HCT116 (cell line): ENCODE measurements around the gene HIGD1C. TPM values are rescaled to one million over a fixed set of nuclear protein-coding genes. Genes with fewer than 3 reads are reported as not detected.

ENCODE experiments used
- ATAC-seq: fragments of 200-7000 bp; cut with Tn5 transposase; 2 replicates; pipeline ENCODE4 v1.9.1; 2020; ENCODE audit warnings: mild to moderate bottlenecking, moderate library complexity
- BruUV-seq: library from RNA; stranded (reverse); fragments of 400-500 nt; replicated peaks from 2 replicates; lab custom pipeline; 2021; lab: Mats Ljungman, UMichigan
- CTCF ChIA-PET: fragments of 300-600 bp; sonication (Branson Sonifier 250); formaldehyde crosslinking; loops from one replicate; lab custom pipeline; 2021; ENCODE audit warnings: antibody characterized with exemption; lab: Charles Lee
- POLR2A ChIA-PET: fragments of 300-600, 350-600 bp; sonication (Branson Sonifier 250); formaldehyde crosslinking; loops from one replicate; lab custom pipeline; 2021; ENCODE audit warnings: antibody characterized with exemption; lab: Charles Lee
- RAD21 ChIA-PET, 2 experiments: fragments of 300-600 bp; sonication (Branson Sonifier 250); formaldehyde crosslinking; loops; one replicate each; lab custom pipeline; 2023; ENCODE audit warnings: low total read pairs in 2 of 2; ENCODE audit not compliant: uncharacterized antibody in 2 of 2, unreplicated experiment in 2 of 2, low non-redundant PET in 1 of 2; lab: Charles Lee
- DNase-seq: peaks from one replicate; pipeline ENCODE4 v3.0.0-alpha.2; 2010; ENCODE audit warnings: low read depth, low spot score
- H2AFZ ChIP-seq: fragments of 200-600 bp; shearing (Covaris generic), sonication (generic); 2 replicates; pipeline ENCODE4 v1.6.1; 2017; ENCODE audit warnings: low read depth, mixed run types, mixed read lengths, antibody characterized with exemption, low read length; ENCODE audit not compliant: poor library complexity, severe bottlenecking
- H3K27ac ChIP-seq: 2 replicates; pipeline ENCODE4 v1.5.1; 2012; ENCODE audit warnings: low read depth, low read length
- H3K27me3 ChIP-seq: fragments of 200-600 bp; sonication (generic); 2 replicates; pipeline ENCODE4 v1.6.1; 2016; ENCODE audit warnings: mixed run types, low read length, mixed read lengths; ENCODE audit not compliant: insufficient read depth
- H3K36me3 ChIP-seq, 2 experiments: fragments of 200-500 bp in 1 of 2; fragments of 200-600 bp in 1 of 2; sonication (Bioruptor generic) in 1 of 2; sonication (generic) in 1 of 2; 2 replicates each; pipeline versions ENCODE4 v1.5.1 to v1.6.1; 2014 to 2016; ENCODE audit warnings: low read length in 2 of 2, inconsistent platforms in 1 of 2, mixed read lengths in 1 of 2, mixed run types in 1 of 2; ENCODE audit not compliant: insufficient read depth in 2 of 2, control insufficient read depth in 1 of 2
- H3K4me1 ChIP-seq, 2 experiments: fragments of 200-600 bp in 1 of 2; sonication (generic) in 1 of 2; 2 replicates each; pipeline versions ENCODE4 v1.5.1 to v1.6.1; 2012 to 2017; ENCODE audit warnings: low read length in 2 of 2, inconsistent platforms in 1 of 2, mild to moderate bottlenecking in 1 of 2, mixed read lengths in 1 of 2, mixed run types in 1 of 2, moderate library complexity in 1 of 2; ENCODE audit not compliant: insufficient read depth in 2 of 2, control insufficient read depth in 1 of 2
- H3K4me2 ChIP-seq: fragments of 200-600 bp; sonication (generic); 2 replicates; pipeline ENCODE4 v1.6.1; 2017; ENCODE audit warnings: mixed run types, low read length, mixed read lengths
- H3K4me3 ChIP-seq, 2 experiments: fragments of 200-600 bp in 1 of 2; sonication (generic) in 1 of 2; replicated peaks in 1 of 2; 2 replicates each; pipeline ENCODE4 v1.5.1; 2011 to 2016; ENCODE audit warnings: low read length in 2 of 2, control low read depth in 1 of 2, low read depth in 1 of 2, mild to moderate bottlenecking in 1 of 2, mixed read lengths in 1 of 2, mixed run types in 1 of 2
- H3K79me2 ChIP-seq: fragments of 200-600 bp; sonication (generic); 2 replicates; pipeline ENCODE4 v1.6.1; 2017; ENCODE audit warnings: mild to moderate bottlenecking, mixed run types, low read length, moderate library complexity, mixed read lengths; ENCODE audit not compliant: insufficient read depth
- H3K9ac ChIP-seq: fragments of 200-600 bp; sonication (generic); 2 replicates; pipeline ENCODE4 v1.6.1; 2016; ENCODE audit warnings: low read length, mixed read lengths
- H3K9me2 ChIP-seq: fragments of 200-600 bp; sonication (generic), shearing (Covaris generic); 2 replicates; pipeline ENCODE4 v1.6.1; 2017; ENCODE audit warnings: mixed run types, mild to moderate bottlenecking, moderate library complexity; ENCODE audit not compliant: insufficient read depth
- H3K9me3 ChIP-seq, 2 experiments: fragments of 200-500 bp in 1 of 2; fragments of 200-600 bp in 1 of 2; sonication (Bioruptor generic) in 1 of 2; sonication (generic) in 1 of 2; 2 replicates each; pipeline ENCODE4 v1.6.1; 2014 to 2017; ENCODE audit warnings: low read length in 2 of 2, mixed read lengths in 2 of 2, inconsistent platforms in 1 of 2, low read depth in 1 of 2, mild to moderate bottlenecking in 1 of 2, mixed run types in 1 of 2, moderate library complexity in 1 of 2; ENCODE audit not compliant: control insufficient read depth in 1 of 2, insufficient read depth in 1 of 2
- H4K20me1 ChIP-seq: fragments of 200-600 bp; sonication (generic), shearing (Covaris generic); 2 replicates; pipeline ENCODE4 v1.6.1; 2017; ENCODE audit warnings: mixed run types, mild to moderate bottlenecking, moderate library complexity; ENCODE audit not compliant: insufficient read depth
- CEBPB ChIP-seq: IDR thresholded peaks from 2 replicates; pipeline ENCODE4 v1.6.1; 2012; ENCODE audit warnings: low read depth
- EGR1 ChIP-seq: IDR thresholded peaks from 2 replicates; pipeline ENCODE4 v1.6.1; 2012; ENCODE audit warnings: low read depth
- ELF1 ChIP-seq: IDR thresholded peaks from 2 replicates; pipeline ENCODE4 v1.6.1; 2012; ENCODE audit warnings: low read depth, borderline replicate concordance
- EZH2phosphoT487 ChIP-seq: fragments of 200-600 bp; IDR thresholded peaks from 2 replicates; pipeline ENCODE4 v1.6.1; 2018; ENCODE audit warnings: antibody characterized with exemption, borderline replicate concordance
- FOSL1 ChIP-seq: IDR thresholded peaks from 2 replicates; pipeline ENCODE4 v1.6.1; 2012; ENCODE audit warnings: low read depth
- JUND ChIP-seq: IDR thresholded peaks from 2 replicates; pipeline ENCODE4 v1.6.1; 2012
- POLR2A ChIP-seq: IDR thresholded peaks from 2 replicates; pipeline ENCODE4 v1.7.0; 2011; ENCODE audit warnings: borderline replicate concordance; ENCODE audit not compliant: insufficient read depth, insufficient read length; ENCODE audit errors: extremely low read depth
- REST ChIP-seq: IDR thresholded peaks from 2 replicates; pipeline ENCODE4 v1.6.1; 2012; ENCODE audit warnings: low read depth
- SIN3A ChIP-seq: IDR thresholded peaks from 2 replicates; pipeline ENCODE4 v1.6.1; 2012; ENCODE audit warnings: low read depth
- SP1 ChIP-seq: IDR thresholded peaks from 2 replicates; pipeline ENCODE4 v1.6.1; 2012; ENCODE audit warnings: low read depth
- SRF ChIP-seq: IDR thresholded peaks from 2 replicates; pipeline ENCODE4 v1.6.1; 2012; ENCODE audit warnings: low read depth
- TCF7L2 ChIP-seq: IDR thresholded peaks from 2 replicates; pipeline ENCODE4 v1.7.0; 2011; ENCODE audit warnings: borderline replicate concordance, inconsistent platforms; ENCODE audit not compliant: insufficient read depth, insufficient read length; ENCODE audit errors: extremely low read depth
- YY1 ChIP-seq: IDR thresholded peaks from 2 replicates; pipeline ENCODE4 v1.6.1; 2011; ENCODE audit warnings: low read length, low read depth, moderate library complexity, mild to moderate bottlenecking; ENCODE audit not compliant: insufficient replicate concordance; ENCODE audit errors: extremely low read depth
- ZFX ChIP-seq: fragments of 450-650 bp; IDR thresholded peaks from 2 replicates; pipeline ENCODE4 v1.6.1; 2017
- ZNF274 ChIP-seq: fragments of 200-500 bp; sonication (Bioruptor generic); IDR thresholded peaks from 2 replicates; pipeline ENCODE4 v1.6.1; 2014; ENCODE audit warnings: mild to moderate bottlenecking, low read depth, low read length, inconsistent platforms
- intact Hi-C: fragments of 100-400 bp; cut with micrococcal nuclease; formaldehyde crosslinking; loops from 2 replicates; pipeline ENCODE4 v1.10.0; 2022
- total RNA-seq: library from RNA; stranded (reverse); gene quantifications from one replicate; pipeline ENCODE4 v1.2.1, GENCODE V29; 2021; ENCODE audit not compliant: unreplicated experiment
- TF ChIP-seq, protein P1 (sequence below), 3 experiments: fragments of 200-600 bp in 1 of 3; sonication (generic) in 1 of 3; IDR thresholded peaks in 2 of 3; conservative IDR thresholded peaks in 1 of 3; 2 replicates each; pipeline ENCODE4 v1.5.1; 2012 to 2017; ENCODE audit warnings: low read depth in 2 of 3, low read length in 2 of 3, antibody characterized with exemption in 1 of 3, borderline replicate concordance in 1 of 3, control low read depth in 1 of 3, mild to moderate bottlenecking in 1 of 3, mixed read lengths in 1 of 3, mixed run types in 1 of 3, moderate library complexity in 1 of 3; ENCODE audit not compliant: insufficient read depth in 1 of 3

Gene HIGD1C
- total RNA-seq, 1 experiment from 2014 or later, result not detected

DNA sequence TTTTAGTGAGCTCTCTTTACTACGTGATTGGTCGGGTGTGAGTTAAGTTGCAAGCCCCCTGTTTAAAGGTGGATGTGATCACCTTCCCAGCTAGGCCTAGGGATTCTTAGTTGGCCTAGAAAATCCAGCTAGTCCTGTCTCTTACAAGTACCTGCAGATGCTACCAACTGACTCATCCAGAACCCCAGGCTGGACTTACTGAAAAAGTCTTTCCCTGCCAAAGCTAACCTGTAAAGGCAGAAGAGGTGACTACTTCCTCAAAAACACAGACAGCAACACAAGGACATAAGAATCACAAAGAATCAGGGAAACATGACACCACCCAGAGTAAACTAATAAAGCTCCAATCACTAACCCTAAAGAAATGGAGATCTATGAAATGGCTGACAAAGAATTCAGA lies 39.1 kb upstream of the HIGD1C start (continued):
- TF ChIP-seq EZH2phosphoT487, result no peak

GRCh38 chr12:50914872-50915484 lies 37.4 kb upstream of the HIGD1C start:
- Histone ChIP-seq H3K27me3 (no peaks in the 10 kb centered on the region), H3K9ac (no peak overlapping the region), H3K9me2 (no peaks in the 10 kb centered on the region), H3K4me2 (no peak overlapping the region), H2AFZ (no peak overlapping the region), H4K20me1 (no peaks in the 10 kb centered on the region), H3K79me2 (no peaks in the 10 kb centered on the region), H3K4me1 (no peaks in the 10 kb centered on the region), H3K27ac (no peak overlapping the region), H3K9me3 (peaks cover 10 to 11% of the 10 kb centered on the region in 2 experiments; a peak in 2 of 4 replicates), H3K4me3 (no peak overlapping the region), H3K36me3 (no peaks in the 10 kb centered on the region)
- BruUV-seq, result no TSS peak
- ChIA-PET RAD21 (no interaction called here), POLR2A (no interaction called here), CTCF (no interaction called here)
- intact Hi-C loops, result no loop called here
- ATAC-seq (no peak), DNase-seq (no peak)
- no peak for TF ChIP-seq SIN3A
- no peak for TF ChIP-seq SP1
- no peak for TF ChIP-seq EZH2phosphoT487
- TF ChIP-seq REST, result no peak
- TF ChIP-seq CEBPB, result no peak
- TF ChIP-seq TCF7L2, result no peak
- no peak for TF ChIP-seq YY1
- TF ChIP-seq FOSL1, result no peak
- no peak for TF ChIP-seq EGR1
- no peak for TF ChIP-seq ELF1
- no peak for TF ChIP-seq JUND
- TF ChIP-seq, protein P1, sequence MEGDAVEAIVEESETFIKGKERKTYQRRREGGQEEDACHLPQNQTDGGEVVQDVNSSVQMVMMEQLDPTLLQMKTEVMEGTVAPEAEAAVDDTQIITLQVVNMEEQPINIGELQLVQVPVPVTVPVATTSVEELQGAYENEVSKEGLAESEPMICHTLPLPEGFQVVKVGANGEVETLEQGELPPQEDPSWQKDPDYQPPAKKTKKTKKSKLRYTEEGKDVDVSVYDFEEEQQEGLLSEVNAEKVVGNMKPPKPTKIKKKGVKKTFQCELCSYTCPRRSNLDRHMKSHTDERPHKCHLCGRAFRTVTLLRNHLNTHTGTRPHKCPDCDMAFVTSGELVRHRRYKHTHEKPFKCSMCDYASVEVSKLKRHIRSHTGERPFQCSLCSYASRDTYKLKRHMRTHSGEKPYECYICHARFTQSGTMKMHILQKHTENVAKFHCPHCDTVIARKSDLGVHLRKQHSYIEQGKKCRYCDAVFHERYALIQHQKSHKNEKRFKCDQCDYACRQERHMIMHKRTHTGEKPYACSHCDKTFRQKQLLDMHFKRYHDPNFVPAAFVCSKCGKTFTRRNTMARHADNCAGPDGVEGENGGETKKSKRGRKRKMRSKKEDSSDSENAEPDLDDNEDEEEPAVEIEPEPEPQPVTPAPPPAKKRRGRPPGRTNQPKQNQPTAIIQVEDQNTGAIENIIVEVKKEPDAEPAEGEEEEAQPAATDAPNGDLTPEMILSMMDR (IDR thresholded peaks at IDR 0.05 in 2 of 3, conservative IDR thresholded peaks at IDR 0.05 in 1 of 3; ENCODE audit: borderline replicate concordance in 1 of 3, insufficient read depth in 1 of 3, low read depth in 2 of 3, low read length in 2 of 3), result no peak
- no peak for TF ChIP-seq SRF
- TF ChIP-seq POLR2A, result no peak
- no peak for TF ChIP-seq ZFX
- no peak for TF ChIP-seq ZNF274
